Stimulated activated CD8-positive, alpha-beta memory T cell treated with anti-CD3 and anti-CD28 coated beads, Interleukin-7, amount 100 ng/mL, for 24 hours (primary cell): ENCODE results near the gene COL4A2.

ENCODE experiments used
- DNase-seq: peaks from one replicate; pipeline ENCODE4 v3.0.0-alpha.2; 2020; ENCODE audit warnings: low read depth

Gene COL4A2

DNA sequence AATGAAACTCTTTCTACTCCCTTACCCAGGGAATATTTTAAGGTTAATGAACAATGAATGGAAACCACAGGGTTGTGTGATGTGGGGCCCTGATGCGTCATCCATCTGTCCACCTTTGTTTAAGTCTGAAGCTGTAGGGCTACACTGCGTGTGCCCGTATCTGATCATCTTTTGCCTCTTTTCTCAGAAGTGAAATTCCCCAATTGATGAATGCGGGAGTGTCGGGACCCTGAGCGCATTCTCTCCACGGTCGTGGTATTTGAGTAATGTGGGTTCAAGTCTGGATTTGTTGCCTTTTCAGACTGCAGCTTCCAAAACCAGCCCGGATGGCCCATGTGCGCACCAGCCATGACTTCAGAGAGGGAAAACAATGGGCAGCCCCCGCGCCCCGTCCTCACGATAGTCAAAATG lies 112.3 kb downstream of the COL4A2 start:
- no peak for DNase-seq

DNA sequence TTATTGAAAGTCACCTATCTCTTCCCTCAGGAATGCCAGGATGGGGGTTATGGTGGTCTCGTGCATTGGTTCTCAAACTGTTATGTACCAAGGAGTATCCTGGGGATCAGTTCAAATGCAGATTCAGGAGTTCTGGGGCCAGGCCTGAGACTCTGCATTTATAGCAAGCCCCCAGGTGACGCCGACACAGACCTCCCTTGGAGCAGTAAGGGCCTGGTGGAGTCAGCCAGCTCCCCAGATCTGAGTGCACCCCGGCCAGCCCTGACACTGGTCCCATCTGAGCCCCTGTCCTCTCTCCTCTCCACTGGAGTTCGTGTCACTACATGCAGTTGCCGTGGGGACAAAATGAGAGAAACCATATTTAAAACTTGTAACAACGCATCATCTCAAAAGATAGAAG lies 112.9 kb downstream of the COL4A2 start:
- DNase-seq: no peak

DNA sequence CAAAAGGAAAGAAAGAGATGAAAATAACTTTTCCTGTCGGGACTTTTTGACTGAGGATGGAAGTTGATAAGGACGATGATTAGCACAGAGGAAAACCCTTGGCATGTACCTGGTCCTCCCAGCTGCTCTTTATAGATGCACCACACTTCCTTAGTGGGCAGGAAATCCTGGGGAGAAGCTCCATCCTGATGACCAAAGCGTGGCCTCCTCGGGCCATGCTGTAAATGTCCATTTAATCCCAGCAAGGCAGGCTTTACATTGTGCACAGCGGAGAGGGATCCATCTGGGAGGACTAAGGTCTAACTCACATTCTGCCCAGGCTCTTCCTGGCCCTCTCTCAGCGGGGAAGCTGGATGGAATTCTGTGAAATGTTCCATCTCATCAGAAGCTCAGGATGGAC lies 113.5 kb downstream of the COL4A2 start:
- no peak for DNase-seq

DNA sequence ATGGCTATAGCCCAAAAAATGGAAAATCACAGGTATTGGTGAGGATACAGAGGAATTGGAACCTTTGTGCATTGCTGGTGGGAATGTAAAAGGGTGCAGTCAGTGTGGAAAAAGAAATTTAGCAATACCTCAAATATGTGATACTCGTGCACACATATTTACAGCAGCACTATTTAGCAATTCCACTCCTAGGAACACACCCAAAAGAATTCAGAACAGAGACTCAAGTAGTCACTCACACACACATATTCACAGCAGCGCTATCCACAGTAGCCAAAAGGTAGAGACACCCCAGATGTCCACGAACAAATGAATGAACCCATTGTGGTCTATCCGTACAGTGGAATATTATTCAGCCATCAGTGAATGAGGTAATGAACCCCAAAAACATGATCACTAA lies 114.0 kb downstream of the COL4A2 start:
- DNase-seq: no peak

DNA sequence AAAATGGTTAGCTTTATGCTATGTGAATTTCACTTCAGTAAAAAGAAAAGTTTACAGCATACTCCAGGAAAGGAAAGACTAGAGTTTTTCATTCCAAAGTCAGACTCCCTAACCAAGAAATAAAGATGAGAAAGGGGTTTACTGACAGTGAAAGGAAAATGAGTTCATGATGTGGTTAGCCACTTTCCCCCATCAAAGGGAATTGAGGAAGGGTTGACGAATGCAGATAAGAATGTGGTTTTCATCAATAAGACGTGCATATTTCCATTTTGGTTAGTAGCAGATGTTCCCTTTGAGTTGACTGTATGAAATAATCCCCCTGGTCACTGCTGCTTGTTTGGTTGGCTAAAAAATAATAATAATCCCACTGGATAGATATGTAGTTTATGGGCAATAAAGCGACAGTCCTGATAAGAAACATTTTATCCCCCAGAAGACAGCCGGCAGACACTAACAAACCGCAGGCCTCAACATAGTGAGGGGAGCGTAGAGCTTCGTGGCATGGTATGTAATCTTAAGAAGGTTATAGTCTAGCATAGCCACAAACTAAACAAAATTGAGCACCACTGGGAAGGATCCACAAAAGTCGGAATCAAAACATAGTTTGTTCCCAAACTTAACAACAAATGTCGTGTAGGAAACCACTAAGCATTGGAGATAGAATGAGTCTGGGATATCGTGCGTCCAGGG lies 114.8 kb downstream of the COL4A2 start:
- no peak for DNase-seq

DNA sequence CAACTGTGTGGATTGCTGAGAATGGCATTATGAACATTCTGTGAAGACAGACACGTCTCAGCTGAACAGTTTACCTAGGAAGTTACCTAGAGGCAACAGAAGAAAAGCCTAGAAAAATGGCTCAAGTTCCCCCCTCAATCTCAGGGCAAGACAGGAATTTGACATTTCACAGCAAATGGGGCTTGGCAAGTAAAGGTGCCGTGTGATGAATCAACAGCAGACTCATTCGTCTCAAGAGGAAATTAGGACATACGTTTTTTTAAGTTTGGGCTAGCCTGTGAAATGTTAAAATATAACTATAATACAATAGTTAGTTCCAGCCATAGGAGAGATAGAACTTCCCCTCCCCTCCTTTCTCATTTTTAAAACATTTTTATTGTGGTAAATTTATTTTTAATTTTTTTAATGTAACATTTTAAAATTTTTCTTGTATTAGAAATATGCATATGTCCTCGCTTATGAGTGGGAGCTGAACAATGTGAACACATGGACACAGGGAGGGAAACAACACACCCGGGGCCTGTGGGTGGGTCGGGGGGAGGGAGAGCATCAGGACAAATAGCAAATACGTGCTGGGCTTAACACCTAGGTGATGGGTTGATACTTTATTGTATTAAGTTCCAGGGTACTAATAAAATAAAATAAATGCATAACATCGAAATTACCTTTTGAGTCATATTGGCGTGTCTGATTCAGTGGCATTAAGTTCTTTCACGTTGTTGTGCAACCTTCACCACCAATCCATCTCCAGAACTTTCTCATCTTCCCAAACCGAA lies 116.0 kb downstream of the COL4A2 start:
- no peak for DNase-seq

DNA sequence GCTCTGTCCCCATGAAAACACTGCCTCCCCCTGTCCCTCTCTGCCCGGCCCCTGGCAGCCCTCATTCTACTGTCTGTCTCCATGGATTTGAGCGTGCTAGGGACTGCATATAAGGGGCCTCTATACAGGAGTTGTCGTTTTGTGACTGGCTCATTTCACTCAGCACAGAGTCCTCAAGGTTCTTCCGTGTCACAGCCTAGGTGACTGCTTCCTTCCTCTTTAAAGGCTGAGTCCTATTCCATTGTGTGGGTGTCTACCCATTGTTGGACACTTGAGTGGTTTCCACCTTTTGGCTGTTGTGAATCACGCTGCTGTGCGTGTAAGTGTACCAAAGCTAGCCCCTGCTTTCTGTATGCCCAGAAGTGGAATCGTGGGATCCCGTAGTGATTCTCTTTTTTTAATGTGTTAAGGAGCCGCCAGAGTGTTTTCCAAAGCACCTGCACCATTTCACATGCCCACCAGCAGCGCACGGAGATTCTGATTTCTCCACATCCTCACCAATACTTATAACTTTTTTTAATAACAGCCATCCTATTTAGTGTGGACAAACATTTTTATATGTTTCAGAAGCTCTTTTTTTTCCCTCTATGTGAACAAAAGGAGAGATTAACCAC lies 116.7 kb downstream of the COL4A2 start:
- no peak for DNase-seq

DNA sequence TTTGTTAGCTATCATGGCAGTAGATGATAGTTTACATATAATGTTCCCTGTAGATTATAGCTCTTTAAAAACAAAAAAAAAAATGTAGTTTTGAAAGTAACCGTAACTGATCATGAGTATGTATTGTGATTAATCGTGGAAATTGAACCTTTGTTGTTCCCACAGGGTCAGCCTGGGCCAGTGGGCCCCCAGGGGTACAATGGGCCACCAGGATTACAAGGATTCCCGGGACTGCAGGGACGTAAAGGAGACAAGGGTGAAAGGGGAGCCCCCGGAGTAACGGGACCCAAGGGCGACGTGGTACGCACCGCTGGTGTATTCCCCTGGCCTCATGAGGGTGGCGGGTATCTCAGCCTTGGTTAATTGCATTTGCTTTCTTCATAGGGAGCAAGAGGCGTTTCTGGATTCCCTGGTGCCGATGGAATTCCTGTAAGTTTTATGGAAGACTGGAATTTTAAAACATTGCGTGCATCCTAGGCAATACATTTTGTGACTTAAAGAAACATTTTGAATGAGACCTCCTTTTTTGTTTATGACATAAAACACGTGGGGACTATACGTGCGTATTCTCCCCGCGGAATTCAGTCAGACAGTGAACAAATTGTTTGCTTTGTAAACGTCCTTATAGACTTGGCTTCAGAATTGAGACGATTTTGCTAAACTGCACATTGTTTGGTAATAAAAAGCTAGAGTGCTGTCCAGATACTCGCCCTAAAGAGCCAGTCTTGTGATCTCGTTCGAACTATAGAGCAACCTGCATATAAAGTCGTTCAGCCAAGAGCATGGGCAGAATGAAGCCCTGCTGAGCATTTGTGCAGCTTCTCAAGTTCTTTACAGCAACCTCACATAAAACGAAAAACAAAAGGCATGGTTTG lies 117.7 kb downstream of the COL4A2 start:
- DNase-seq: no peak

DNA sequence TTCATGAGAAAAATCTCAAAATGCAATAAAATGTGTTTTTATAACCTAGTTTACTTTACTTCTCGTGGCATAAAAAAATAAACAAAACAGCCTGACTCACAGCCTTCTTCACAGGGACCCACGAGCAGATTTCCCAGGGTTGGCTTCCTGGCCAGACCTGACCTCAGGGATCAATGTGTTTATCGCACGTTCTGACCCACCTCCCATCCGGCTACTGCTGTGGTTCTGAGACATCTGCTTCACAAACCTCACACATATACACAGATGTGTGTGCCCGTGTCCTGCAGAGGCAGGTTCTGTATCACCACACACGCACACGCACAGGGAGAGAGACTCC lies 118.3 kb downstream of the COL4A2 start:
- no peak for DNase-seq

DNA sequence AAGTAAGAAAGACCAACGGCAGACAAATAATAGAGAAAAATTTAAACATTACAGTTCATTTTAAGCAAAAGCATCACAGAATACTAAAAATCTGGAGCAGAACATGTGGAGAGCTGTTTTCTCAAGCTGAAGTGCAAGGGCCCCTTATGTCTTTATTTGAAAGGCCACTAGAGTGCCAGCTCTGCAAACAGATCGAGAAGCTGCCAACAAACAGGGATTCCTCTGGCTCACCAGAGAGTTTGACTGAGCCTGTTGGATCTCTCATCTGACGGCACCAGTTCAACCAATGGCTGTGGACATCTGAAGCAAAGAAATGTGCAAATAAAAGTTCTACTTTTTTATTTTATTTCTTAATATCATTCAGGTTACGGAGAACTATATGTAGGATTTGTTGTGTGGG lies 119.7 kb downstream of the COL4A2 start:
- no peak for DNase-seq

DNA sequence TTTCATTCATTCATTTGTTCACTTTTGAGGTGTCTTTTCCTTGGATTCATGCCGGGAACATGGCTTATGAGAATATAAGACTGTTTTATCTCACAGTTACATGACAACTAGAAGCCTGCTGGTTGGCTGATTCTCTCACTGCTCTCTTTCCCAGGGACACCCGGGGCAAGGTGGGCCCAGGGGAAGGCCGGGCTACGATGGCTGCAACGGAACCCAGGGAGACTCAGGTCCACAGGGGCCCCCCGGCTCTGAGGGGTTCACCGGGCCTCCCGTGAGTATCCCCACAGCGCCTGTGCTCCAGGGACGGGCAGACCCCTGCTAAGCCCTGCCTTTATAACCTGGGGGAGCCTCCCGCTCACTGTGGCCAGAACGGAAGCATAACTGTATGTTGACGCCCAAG lies 121.2 kb downstream of the COL4A2 start:
- no peak for DNase-seq

DNA sequence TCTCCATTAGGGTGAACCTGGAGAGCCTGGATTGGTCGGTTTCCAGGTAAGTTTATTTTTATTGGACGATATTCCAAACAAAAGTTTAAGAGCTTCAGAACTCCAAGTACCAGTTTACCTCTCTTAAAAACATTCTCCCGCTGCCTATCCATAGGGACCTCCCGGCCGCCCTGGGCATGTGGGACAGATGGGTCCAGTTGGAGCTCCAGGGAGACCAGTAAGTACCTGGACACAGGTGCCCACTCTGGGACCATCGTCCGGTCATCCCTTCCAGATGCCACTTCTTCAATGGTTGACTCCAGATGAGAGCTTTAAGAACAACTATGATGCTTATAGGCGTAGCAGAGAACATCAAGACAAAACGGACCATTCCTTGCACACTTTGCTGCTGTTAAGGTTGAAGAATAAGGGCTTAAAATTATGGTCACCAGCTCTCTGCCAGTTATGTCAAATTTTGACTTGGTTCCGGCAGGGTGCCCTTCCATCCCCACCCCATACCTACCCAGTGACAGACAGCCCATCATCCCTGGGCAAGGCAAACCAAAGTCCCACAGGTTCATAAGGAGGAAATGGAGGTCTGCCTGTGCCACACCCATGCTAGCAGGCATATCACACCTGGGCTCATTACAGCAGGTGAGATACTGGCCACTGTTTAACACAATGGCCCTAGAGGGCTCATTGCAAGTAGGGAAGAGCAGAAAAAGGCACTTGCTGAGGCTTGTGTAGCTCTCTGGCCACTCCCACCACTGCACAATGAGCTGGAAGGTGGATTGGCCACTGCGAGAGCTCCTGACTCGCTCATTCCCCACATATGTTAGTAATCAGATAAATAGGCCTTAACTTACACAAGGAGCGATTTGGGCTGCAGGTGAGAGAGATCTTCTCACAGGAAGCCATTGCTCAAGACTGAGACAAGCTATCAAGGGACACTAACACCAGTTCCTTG lies 123.6 kb downstream of the COL4A2 start:
- DNase-seq: no peak

DNA sequence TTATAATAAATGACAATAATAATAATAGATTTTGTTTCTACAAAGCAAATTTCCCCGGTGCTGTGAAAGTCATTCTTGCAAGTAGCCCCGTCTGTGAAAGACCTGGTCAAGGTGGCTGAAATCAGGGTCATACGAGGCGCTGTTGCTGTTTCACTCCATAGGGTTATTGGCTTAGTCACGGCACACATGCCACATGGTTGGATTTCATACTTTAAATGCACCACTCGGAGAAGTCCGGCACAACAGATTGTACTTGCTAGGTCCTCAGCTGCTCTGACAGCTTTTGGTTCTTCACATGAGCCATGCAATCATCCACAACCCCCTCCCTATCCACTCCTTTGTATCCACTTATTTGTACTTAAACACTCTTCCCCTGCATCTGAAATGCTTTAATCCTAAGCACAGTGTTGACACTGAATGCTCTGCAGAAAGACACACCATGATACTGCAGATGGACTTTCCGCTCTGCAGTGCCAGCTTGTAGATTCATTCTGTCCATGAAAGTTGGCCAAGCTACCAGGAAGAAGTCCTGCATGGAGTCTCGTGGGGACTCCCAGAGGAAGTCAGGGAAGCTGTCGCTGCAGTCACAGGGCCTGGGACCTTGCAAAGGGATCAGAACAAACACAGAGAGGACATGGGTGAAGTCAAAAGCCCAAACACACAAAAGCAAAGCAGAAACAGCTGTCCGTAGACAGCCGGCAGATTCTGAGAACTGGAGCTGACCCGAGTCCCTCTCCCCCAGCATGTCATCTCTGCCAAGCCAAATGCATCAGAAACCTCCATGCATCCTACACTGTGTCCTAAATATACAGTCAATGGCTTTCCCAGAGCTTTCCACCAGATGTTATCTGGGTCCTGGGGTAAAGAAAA lies 124.6 kb downstream of the COL4A2 start:
- DNase-seq: no peak

DNA sequence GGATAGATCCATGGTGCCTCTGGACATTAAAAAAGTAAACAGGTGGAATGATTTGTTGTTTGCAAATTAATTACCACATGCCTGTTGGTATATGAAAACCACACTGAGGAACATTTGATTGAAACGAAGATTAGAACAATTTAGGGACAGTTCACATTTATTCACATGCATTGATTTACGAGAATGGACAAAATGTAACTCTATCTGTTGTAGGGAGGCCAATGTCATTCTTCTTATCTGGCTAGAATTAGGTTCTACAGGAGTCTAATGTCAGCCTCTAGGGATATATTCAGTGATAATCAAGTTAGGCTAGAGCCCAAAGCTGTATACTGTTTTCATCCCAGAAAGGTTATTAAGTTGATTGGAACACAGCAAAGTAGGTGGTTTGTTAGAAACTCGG lies 125.4 kb downstream of the COL4A2 start:
- DNase-seq: no peak

DNA sequence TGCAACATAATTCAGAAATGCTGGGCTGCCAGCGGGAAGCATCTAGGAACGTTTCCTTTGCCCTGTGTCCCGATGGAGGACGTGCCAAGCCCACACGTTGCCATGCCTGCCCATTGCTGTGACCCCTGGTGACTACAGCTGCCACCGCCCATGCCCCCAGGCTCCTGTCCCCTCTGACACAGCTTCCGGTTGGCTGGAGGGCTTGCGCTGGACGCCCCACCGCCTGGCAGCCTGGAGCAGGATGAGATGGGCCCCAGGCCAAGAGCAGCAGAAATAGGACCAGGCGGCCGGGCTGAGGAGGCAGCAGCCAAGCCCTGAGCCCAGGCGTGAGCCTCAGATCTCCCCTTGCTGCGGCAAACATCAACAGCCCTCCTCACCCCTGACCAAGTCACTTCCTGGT lies 125.9 kb downstream of the COL4A2 start:
- no peak for DNase-seq

DNA sequence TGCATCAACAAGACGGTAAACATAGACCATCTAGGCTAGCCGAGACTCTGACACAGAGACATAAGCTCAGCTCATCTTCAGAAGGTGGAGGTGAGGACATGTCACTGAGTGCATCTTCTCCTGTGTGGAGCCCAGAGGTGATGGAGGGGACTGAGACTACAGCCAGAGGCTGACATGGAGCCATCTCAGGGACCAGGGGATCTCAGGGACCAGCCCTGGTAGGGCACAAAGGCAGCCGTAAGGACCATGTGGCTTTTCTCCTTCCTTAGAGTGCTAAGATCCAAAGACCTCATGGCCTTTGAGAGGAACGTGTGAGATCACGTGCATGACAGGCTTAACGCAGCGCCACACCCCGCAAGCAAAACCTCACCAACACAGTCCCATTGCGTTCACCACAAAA lies 127.5 kb downstream of the COL4A2 start:
- no peak for DNase-seq

DNA sequence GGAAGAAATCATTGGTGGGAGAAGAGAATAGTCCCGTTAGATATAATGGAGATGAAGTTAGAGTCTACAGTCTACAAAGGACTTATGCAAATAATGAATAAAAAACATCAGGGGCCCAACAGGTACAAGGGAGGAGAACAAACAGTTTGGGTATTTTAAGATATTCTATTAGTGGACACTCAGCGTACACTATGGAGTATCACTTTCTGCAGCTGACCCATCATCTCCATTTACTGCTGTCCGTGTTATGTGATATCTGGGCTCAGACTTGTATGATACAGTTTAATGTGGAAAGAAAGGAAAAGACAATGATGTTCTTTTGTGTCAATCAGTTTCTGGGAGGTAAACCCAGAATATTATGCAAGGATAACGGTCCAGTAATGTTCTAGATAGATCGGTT lies 128.2 kb downstream of the COL4A2 start:
- DNase-seq: no peak

DNA sequence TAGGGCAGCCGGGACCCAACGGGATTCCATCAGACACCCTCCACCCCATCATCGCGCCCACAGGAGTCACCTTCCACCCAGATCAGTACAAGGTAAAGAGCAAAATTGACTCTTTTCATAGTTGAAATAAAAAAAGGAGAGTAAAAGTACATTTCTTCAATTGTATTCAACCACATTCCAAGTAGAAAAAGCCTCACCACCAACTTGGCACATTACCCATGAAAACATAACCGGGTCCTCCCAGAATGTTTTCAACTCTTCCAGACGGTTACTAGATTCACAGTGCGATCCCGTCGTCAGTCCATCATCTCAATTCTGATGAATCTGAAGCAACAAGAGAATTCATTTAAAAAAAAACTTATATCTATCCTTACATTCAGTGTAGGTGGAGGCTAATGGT lies 129.2 kb downstream of the COL4A2 start:
- DNase-seq: no peak

DNA sequence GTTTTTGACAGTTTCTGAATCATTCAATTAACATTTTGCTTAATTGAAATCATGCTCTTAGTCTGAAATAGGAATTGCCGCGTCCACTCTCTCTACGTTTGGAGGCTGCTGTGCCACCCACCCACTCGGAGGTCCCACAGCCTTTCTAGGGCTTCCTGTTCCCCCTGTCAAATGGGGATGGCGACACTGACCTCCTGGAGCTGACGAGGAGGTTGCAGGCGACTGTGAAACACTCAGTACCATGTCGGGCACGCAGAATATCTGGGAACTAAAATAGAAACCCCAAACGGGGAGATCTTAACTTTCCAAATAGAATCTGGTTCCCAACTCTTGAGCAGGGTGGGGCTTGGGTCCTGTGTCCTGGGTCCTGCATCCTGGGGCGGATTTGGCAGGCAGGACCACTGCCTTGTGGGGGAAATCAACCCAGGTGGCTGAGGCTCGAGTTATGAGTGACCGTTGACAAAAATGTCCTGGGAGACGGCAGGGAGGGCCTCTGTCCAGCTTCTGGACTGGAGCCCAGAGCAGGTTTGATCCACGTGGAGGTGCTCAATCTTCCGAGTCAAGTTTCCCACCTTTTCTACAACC lies 129.8 kb downstream of the COL4A2 start:
- DNase-seq: no peak

DNA sequence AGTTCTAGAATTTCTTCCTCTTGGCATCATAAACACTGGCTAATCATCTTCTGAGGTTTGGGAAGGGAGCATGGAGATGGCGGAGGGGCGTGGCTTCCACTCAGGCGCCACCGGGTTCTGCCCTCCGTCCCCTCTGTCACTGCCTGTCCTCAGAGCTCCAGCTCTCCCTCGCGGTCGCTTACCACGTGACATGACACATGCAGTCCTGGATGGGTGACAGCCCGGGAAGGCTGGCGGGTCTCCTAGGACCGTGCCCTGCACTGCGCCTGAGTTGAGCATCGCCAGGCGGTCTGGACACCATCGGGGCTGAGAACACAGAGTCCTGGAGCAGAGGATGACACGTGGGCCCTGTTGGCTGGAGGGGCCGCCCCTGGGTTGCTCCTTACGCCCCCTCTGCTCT lies 131.1 kb downstream of the COL4A2 start:
- DNase-seq: no peak
